Stimulated activated CD8-positive, alpha-beta memory T cell treated with anti-CD3 and anti-CD28 coated beads, Interleukin-4, amount 100 ng/mL, for 1 hour (primary cell): ENCODE data around the gene SLC25A41.

Experiments used
- DNase-seq, 2 donors: peaks; one replicate each; pipeline ENCODE4 v3.0.0-alpha.2; 2020; ENCODE audit warnings: low read depth in 2 of 2, low spot score in 1 of 2

The SLC25A41 gene

DNA sequence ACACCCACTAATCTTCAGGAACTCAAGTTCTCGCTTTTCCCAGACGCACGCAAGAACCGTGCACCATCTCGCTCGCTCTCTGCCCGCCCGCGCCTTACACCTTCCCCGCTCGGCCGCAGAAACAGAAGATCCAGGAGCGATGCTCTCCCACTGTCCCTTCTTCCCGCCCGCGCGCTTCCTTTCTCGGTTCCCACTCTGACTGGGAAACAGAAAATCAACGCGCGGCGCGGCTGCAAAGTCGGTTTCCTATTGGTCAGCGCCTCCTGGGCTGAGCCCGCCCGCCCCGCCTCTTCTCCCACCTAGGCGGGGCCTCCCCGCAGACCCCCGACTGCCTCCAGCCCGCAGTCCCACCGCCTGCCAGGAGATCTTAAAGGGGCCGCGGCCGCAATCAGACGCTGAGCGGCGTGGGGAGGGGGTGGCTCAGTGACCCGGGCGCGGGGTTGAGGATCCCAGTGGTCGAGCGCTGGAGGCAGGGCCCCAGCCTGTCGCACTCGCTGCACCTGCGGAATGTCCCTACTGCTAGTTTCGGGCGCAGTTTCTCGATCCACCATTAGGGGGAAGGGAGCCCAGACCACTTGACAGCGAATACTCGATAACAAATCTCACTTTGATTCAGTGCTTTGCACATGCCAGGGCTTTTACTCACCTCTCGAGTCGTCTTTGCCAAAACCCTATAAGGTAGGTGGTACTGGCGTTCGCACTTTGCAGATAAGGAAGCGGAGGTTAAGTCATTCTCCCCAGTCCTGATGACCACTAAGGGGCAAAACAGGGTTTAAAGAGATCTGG is 26.7 kb upstream of the SLC25A41 start:
- peak; percentile 93 to 95 for DNase-seq

DNA sequence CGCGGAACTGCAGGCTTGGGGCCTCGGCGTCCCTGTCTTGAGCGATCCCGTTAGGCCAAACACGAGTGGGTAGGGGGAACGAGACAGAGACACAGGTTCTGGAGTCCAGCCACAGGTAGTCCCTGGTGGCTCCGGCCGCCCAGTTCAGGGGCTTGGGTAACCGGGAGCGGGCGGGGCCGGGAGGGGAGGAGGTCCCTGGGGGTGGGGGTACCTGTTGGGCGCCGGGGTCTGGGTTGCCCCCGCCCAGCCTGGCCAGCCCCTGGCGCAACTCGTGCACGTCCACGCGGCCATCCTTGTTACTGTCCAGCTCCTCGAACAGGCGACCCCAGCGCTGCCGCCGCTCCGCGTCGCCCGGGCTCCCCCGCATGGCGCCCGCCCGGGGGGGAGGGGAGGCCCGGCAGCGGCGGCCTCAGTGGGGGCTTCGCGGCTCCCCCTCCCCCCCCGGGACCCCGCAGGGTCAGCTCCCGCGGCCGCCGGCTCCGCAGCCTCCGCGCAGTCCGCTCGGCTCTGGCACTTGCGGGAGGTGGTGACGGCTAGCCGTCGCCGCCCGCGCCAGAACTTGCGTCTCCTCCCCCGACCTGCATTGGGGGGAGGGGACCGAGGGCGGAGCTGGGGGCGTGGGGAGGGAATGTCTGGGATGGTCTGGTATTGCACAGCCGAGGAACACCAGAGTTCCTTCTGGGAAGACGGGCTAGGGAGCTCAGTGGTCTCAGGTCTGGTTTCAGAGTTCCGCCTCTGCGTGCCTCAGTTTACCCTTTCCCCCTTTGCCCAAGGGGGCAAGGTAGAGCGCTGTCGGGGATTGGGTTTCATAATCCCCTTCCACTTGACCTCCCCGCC is 25.9 kb upstream of the SLC25A41 start, which contains the start of gene SLC25A23:
Gene SLC25A23 (minus strand): TSS at position 531 of the 837 bp plus-strand sequence. CDS start 164 bp downstream, at position 367.
- peak in 1 of 2 donors; percentile 27 for DNase-seq

DNA sequence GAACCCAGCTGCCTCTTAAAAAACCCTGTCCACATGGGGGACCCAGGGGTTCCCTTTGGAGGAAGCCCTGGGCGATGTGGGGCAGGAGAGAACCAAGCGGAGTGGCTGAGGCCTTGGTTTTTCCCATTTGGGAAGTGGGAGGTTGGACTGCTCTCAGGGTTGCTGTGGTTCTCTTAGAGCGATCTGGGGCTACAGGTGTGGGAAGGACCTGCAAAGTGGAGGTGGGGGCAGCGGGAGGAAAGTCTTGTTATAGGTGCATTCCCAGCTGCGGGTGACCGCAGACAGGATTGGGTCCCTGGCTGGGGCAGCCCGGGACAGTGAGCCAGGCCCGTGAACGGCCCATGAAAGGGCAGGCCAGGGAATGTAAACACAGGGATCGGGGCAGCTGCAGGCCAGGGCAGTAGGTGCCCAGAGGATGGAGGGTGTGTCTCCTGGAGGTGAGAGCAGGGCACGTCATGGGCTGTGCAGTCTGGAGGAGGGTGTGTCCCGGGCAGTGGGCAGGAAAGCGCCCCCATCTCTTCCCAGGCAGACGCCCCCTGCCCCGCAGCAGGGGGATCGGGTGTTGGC is 25.2 kb upstream of the SLC25A41 start:
- no peak for DNase-seq

GRCh38 chr19:6457958-6458694 is 24.6 kb upstream of the SLC25A41 start:
- no peak for DNase-seq

- DNase-seq: no peak
Measured at GRCh38 chr19:6455924-6456323, 22.4 kb upstream of the SLC25A41 start.

GRCh38 chr19:6453951-6454565 is 20.5 kb upstream of the SLC25A41 start:
- no peak for DNase-seq

- no peak for DNase-seq
Measured at GRCh38 chr19:6452899-6453298, 19.3 kb upstream of the SLC25A41 start.

- no peak for DNase-seq
Measured at GRCh38 chr19:6452223-6452614, 18.7 kb upstream of the SLC25A41 start.

- no peak for DNase-seq
Measured at GRCh38 chr19:6451583-6452222, 18.1 kb upstream of the SLC25A41 start.

DNA sequence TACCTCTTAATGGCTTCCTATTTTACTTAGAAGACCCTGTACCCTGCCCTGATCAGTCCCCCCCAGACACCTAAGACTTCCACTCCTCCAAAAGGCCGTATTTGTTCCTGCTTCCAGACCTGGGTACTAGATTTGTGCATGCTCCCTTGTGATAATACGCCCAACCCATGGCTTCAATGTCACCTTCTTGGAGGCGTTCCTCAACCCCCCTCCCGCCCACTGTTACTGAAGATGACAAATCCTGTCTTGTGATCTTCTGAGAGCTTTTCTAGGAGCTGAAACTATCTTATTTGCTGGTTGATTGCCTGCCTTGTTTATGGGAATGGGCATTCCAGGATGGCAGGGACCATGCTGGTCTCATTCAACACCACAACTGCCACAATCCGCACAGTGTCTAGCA is 16.6 kb upstream of the SLC25A41 start:
- DNase-seq: no peak

- DNase-seq: no peak
Measured at GRCh38 chr19:6448045-6448444, 14.5 kb upstream of the SLC25A41 start.

DNA sequence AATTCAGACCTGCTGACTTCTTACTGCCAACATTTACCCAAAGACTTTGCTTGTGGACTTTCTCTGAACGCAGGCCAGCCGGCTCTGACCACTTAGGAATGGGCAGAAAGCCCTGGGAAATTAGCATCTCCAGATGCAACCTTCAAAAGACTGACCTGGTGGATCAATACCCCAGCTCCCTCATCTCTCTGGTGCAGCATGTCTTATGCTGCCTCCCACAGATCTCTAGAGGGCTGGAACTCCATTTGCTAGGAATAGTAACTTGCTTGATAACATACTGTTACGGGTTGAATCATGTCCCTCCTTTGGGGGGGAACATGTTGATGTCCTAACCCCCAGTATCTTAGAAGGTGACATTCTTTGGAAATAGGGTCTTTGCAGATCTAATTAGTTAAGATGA is 12.9 kb upstream of the SLC25A41 start:
- no peak for DNase-seq

- no peak for DNase-seq
Measured at GRCh38 chr19:6443986-6444385, 10.4 kb upstream of the SLC25A41 start.

DNA sequence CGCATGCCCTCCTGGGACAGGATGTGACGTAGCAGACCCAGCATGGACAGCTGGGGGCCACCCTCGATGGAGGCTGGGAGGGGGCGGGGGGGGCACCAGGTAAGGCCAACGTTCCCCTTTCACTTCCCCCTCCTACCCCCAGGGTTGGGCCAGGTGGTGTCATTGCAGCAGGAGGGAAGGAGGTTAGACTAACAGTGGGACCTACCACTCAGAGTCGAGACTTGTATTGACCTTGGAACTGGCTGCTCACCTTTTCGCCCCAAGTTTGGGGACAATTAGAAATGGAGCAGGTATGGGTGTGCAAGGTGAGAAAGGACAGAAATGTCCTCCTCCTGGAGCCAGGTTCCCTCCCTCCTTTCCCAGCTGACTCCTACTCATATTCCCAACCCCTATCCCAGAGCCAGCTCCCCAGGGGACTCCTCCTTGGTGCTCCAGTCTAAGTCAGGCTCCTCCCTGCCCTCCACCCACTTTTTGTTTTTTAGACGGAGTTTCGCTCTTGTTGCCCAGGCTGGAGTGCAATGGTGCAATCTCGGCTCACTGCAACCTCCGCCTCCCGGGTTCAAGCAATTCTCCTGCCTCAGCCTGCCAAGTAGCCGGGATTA is 8.6 kb upstream of the SLC25A41 start:
- DNase-seq: no peak

- no peak for DNase-seq
Measured at GRCh38 chr19:6440905-6441304, 7.3 kb upstream of the SLC25A41 start.

DNA sequence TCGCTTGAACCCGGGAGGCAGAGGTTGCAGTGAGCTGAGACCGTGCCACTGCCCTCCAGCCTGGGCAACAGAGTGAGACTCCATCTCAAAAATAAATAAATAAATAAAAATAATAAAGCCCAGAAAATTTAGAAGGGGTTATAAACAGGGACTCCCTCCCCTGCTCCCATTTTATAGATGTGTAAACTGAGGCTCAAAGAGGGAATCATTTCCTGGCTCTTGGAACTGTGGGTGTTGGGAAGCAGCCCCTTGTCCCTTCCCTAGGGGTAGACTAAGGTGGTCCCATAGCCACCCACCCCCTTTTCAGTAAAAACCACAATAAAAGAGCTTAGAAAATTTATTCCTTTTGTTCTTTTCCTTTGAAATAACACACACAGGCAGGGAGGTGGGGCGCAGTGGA is 6.2 kb upstream of the SLC25A41 start:
- DNase-seq: no peak

GRCh38 chr19:6433165-6433564 is 398 bp downstream of the SLC25A41 start:
- DNase-seq: no peak

DNA sequence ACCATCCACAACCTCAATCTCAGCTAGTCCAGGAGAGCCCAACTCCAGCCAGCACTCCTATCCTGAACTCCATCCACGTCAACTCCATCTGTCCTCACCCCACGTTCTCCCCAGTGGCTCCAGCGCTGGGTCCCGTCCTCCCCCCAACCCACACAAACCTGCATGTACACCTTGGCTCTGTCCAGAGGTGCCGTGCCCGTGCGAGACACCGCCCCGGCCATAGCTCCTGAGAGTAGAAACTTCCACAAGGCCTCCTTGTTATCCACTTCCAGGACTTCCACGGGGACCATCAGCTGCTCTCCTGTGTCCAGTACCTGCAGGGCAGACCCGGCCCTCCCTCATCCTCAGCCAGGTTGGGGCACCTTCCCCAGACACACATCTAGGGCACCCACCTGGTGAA is 1.7 kb downstream of the SLC25A41 start:
- DNase-seq: no peak

DNA sequence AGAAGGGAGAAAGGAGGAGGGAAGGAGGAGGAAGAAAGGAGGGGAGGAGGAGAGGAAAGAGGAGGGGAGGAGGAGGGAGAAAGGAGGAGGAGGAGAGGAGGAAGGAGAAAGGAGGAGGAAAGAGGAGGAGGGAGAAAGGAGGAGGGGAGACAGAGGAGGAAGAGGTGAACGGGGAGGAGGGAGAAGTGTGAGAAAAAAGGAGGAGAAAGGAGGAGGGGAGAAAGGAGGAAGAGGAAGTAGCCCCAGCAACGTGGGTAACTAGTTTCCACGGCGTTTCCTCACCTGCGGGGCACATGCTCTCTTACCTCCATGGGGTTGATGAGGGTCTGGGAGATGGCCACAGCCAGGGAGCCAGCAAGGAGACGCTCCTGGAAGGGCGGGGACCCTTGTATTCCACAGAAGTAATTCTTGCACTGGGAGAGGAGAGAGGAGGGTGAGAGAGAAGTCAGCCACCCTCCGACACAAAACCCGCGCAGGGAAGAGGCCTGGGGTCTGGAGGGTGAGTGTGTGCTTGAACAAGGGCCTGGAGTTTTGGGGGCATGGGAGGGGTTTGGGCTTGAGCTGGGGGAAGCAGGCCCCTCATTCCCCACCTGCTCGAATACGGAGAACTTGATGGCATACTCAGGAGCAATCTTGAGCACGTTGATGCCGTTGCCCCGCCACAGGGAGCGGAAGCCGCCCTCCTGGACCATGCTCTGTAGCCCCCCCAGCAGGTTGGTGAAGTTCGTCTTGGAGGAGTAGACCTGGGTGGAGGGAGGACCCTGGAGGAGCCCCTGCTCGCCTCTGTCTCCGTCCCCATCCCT is 3.9 kb downstream of the SLC25A41 start:
- no peak for DNase-seq
